ENCODE measurements around the gene FBXO11. TPM values are rescaled to one million over a fixed set of nuclear protein-coding genes. Genes with fewer than 3 reads are reported as not detected.

FBXO11 gene
- total RNA-seq, 2 donors from 2014 or later, result 42.7 to 48.4 TPM

- Mint-ChIP-seq H3K4me1 (ENCODE audit: low read depth in 2 of 2) (peaks cover 49 to 59% of the 10 kb centered on the region in 2 donors), H3K4me3 (no peak overlapping the region), H3K27ac (no peak overlapping the region), H3K9me3 (no peaks in the 10 kb centered on the region), H3K36me3 (no peaks in the 10 kb centered on the region), H3K27me3 (no peaks in the 10 kb centered on the region)
- DNase-seq (ENCODE audit: low spot score) (no peak), ATAC-seq (no peak)
Measured at GRCh38 chr2:47891369-47892337, 14.6 kb downstream of the FBXO11 start.

GRCh38 chr2:47890711-47891368 is 15.5 kb downstream of the FBXO11 start:
- Mint-ChIP-seq H3K36me3 (no peaks in the 10 kb centered on the region), H3K4me3 (no peak overlapping the region), H3K27me3 (no peaks in the 10 kb centered on the region), H3K27ac (no peak overlapping the region), H3K4me1 (ENCODE audit: low read depth in 2 of 2) (peaks cover 42 to 53% of the 10 kb centered on the region in 2 donors), H3K9me3 (no peaks in the 10 kb centered on the region)
- ATAC-seq, result no peak
- DNase-seq (ENCODE audit: low spot score), result no peak

DNA sequence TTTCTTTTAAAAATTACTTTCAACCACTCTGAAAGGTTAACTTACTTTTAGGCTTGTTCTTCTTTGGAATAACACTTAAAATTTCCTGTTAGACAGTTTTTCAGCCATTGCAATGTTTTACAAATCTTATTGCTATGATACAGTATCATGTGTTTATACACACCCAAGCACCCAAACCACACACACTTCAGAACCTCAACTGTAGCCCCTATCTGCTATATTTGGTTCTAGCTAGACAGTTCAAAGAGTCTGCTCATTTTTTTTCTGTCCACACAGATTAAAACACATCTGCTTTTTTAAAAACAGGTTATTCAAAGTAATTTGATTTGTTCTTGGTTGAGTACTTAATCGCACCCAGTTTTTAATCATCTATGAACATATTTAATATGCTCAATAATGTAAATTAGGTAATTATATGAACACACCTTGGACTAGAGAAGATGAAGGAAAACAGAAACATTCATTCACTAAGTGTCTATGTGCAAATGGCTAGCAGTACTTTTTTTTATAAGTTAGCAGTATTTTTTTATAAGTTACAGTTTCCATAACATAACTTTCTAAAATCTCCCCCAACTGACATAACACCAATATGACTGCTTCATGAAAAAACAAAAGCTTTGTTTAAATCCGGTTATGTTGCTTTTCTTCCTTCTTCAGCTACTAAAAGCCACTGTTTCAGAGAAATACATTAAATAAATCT is 17.6 kb downstream of the FBXO11 start:
- Mint-ChIP-seq H3K27ac (peak overlapping the region; percentile 45 to 55), H3K4me3 (peak overlapping the region; percentile 57), H3K9me3 (no peaks in the 10 kb centered on the region), H3K36me3 (no peaks in the 10 kb centered on the region), H3K27me3 (no peaks in the 10 kb centered on the region), H3K4me1 (ENCODE audit: low read depth in 2 of 2) (peaks cover 47 to 48% of the 10 kb centered on the region in 2 donors)
- DNase-seq (ENCODE audit: low spot score), result no peak
- peak; percentile 71 to 80 for ATAC-seq

DNA sequence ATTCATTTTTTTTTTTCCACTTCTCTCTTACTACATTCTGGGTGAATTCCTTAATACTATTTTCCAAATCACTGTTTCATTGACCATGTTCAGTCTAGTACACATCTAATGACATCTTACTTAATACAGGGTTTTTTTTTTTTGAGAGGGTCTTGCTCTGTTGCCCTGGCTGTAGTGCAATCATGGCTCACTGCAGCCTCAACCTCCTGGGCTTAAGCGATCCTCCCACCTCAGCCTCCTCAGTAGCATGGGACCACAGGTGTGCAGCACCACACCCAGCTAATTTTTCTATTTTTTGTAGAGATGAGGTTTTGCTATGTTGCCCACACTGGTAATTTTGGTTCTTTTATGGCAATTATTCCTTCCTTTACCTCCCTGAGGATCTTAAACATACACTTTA is 29.4 kb downstream of the FBXO11 start:
- no peak for DNase-seq (ENCODE audit: low spot score)
- Mint-ChIP-seq H3K9me3 (no peaks in the 10 kb centered on the region), H3K27me3 (no peaks in the 10 kb centered on the region), H3K4me1 (ENCODE audit: low read depth in 2 of 2) (peaks cover 28 to 51% of the 10 kb centered on the region in 2 donors), H3K4me3 (no peak overlapping the region), H3K27ac (no peak overlapping the region), H3K36me3 (no peaks in the 10 kb centered on the region)
- no peak for ATAC-seq

GRCh38 chr2:47872941-47873340 is 33.4 kb downstream of the FBXO11 start:
- Mint-ChIP-seq H3K27ac (peak overlapping the region in 1 of 2 donors; percentile 60), H3K36me3 (no peaks in the 10 kb centered on the region), H3K4me1 (ENCODE audit: low read depth in 2 of 2) (peaks cover 52 to 65% of the 10 kb centered on the region in 2 donors), H3K27me3 (no peaks in the 10 kb centered on the region), H3K4me3 (no peak overlapping the region), H3K9me3 (no peaks in the 10 kb centered on the region)
- DNase-seq (ENCODE audit: low spot score) (no peak), ATAC-seq (no peak)

DNA sequence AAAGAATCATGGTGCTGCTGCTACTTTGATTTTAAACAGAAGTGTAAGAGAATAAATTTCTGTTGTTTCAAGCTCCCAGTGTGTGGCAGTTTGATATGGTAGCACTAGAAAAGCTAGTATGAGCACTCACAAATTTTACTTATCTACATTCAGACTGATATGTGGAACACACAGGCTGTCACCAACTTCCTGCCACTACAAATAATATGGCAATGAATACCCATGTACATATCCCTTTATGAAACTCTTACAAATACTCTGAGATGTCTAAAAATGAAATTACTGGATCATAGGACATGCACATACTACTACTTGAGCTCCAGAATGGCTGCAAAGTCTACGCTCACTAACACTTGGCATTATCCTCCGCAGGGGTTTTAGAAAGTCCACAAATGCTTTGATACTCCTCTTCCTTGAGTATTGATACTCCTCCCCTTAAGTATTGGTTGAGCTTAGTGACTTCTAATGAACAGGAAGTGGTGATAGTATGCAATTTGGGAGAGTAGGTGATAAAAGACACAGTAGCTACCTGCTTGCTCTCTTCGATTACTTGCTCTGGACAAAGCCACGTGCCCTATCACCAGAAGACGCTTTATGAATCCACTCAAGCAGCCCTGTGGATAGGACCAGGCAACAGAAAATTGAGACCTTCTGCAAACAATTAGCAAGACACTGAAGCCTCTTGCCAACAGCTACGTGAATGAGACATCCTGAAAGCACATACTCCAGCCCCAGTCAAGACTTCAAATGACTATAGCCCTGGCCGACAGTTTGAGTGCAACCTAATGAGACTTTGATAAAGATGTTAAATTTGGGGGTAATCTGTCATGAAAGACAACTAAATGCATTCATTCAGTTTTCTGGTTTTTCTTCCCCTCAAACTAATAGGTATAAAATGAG is 35.4 kb downstream of the FBXO11 start:
- Mint-ChIP-seq H3K36me3 (no peaks in the 10 kb centered on the region), H3K4me3 (no peak overlapping the region), H3K27ac (peak overlapping the region in 1 of 2 donors; percentile 31), H3K9me3 (no peaks in the 10 kb centered on the region), H3K27me3 (no peaks in the 10 kb centered on the region), H3K4me1 (ENCODE audit: low read depth in 2 of 2) (peaks cover 53 to 63% of the 10 kb centered on the region in 2 donors)
- ATAC-seq, result peak in 1 of 2 donors; percentile 54
- no peak for DNase-seq (ENCODE audit: low spot score)

DNA sequence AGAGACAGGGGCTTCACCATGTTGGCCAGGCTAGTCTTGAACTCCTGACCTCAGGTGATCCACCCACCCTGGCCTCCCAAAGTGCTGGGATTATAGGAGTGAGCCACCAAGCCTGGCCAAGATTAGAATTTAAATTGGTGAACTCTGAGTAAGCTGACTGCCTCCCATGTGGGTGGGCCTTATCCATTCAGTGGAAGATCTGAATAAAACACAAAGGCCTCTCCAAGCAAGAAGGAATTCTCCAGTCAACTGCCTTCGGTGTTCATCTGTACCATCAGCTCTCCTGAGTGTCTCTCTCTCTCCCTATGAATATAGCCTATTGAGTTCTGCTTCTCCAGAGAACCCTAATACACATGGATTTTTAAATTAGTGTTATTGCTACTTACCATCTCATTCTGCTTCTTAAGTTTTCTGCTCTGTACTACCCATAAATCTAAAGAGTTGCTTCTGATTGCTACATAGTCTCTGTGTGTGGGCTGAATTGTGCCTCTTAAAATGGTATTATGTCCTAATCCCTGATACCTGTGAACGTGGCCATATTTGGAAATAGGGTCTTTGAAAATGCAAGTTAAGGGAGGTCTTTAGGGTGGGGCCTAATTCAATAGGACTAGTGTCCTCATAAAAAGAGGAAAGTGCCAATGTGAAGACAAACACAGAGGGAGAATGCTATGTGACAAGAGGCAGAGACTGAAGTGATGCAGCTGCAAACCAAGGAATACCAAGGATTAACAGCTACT is 36.3 kb downstream of the FBXO11 start:
- peaks cover 59 to 67% of the 10 kb centered on the region in 2 donors for H3K4me1 Mint-ChIP-seq (ENCODE audit: low read depth in 2 of 2)
- no peaks in the 10 kb centered on the region for H3K36me3 Mint-ChIP-seq
- ATAC-seq, result no peak
- no peak for DNase-seq (ENCODE audit: low spot score)
- H3K4me3 Mint-ChIP-seq, result no peak overlapping the region
- no peaks in the 10 kb centered on the region for H3K27me3 Mint-ChIP-seq
- H3K27ac Mint-ChIP-seq, result peak overlapping the region in 1 of 2 donors; percentile 1
- no peaks in the 10 kb centered on the region for H3K9me3 Mint-ChIP-seq

DNA sequence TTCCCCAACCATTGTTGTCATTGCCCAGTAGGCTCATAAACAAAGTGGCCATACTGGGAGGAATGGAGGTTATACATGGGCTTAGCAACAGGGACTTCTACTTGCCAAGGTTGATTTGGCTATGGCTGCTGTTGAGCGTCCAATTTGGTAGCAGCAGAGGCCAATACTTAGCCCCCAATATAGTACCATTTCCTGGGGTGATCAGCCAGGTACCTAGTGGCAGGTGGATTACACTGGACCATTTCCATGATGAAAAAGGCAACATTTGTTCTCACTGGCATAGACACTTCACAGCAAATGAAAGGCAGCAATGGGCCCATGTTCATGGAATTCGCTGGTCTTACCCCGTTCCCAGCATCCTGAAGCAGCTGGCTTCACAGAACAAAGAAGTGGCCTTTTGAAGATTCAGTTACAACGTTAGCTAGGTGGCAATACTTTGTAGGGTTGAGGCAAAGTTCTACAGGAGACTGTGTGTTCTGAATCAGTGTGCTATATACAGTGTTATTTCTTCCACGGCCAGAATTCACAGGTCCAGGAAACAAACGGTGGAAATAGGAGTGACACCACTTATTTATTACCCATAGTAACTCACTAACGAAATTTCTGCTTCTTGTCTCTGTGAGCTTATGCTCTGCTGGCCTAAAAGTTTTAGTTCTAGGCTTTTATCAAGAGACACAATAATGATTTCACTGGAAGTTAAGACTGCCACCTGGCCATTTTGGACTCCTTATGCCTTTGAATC is 37.5 kb downstream of the FBXO11 start:
- H3K4me3 Mint-ChIP-seq, result no peak overlapping the region
- H3K27ac Mint-ChIP-seq, result peak overlapping the region; percentile 1 to 43
- no peaks in the 10 kb centered on the region for H3K9me3 Mint-ChIP-seq
- peaks cover 60 to 69% of the 10 kb centered on the region in 2 donors for H3K4me1 Mint-ChIP-seq (ENCODE audit: low read depth in 2 of 2)
- no peak for DNase-seq (ENCODE audit: low spot score)
- ATAC-seq, result no peak
- H3K36me3 Mint-ChIP-seq, result no peaks in the 10 kb centered on the region
- no peaks in the 10 kb centered on the region for H3K27me3 Mint-ChIP-seq

DNA sequence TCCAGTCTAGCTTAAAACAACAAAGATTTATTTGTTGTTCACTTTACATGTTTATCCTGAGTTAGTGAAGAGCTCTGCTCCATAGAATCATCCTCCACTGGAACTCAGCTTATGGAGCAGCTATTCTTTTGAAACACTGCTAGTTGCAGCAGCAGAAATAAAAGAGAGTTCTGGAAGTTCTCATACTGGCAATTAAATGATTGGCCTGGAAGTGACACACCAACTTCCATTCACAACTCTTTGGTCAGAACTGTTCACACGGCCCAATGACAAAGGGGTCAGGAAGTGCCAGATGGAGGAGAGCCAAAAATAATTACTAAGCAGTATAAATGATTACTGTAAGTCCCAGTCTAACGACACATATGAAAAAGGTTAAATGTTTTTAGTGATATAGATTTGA is 39.1 kb downstream of the FBXO11 start:
- Mint-ChIP-seq H3K4me1 (ENCODE audit: low read depth in 2 of 2) (peaks cover 55 to 61% of the 10 kb centered on the region in 2 donors), H3K9me3 (no peaks in the 10 kb centered on the region), H3K27me3 (no peaks in the 10 kb centered on the region), H3K27ac (peak overlapping the region; percentile 43 to 62), H3K4me3 (no peak overlapping the region), H3K36me3 (no peaks in the 10 kb centered on the region)
- peak in 1 of 2 donors; percentile 48 for ATAC-seq
- DNase-seq (ENCODE audit: low spot score), result no peak

DNA sequence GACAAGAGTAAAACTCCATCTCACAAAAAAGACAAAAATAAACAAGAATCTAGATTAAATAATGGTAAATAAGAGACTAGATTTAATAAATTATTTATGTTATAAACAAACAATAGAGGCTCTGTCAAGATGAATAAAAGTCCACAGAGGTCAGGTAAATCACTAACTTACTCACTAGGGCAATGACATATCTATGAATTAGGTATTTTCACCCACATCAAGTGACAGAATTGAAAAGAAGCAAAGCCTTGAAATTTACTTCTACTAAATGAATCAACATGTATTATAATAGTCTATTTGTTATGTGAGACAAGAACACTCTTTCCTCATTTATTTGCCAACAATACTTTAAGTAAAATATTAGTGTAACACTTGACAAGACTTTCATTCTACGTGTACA is 41.7 kb downstream of the FBXO11 start:
- Mint-ChIP-seq H3K27ac (peak overlapping the region in 1 of 2 donors; percentile 47), H3K4me1 (ENCODE audit: low read depth in 2 of 2) (peaks cover 37 to 38% of the 10 kb centered on the region in 2 donors), H3K36me3 (no peaks in the 10 kb centered on the region), H3K9me3 (no peaks in the 10 kb centered on the region), H3K4me3 (no peak overlapping the region), H3K27me3 (no peaks in the 10 kb centered on the region)
- ATAC-seq (no peak), DNase-seq (ENCODE audit: low spot score) (no peak)

- peaks cover 24 to 25% of the 10 kb centered on the region in 2 donors for H3K4me1 Mint-ChIP-seq (ENCODE audit: low read depth in 2 of 2)
- no peaks in the 10 kb centered on the region for H3K27me3 Mint-ChIP-seq
- H3K9me3 Mint-ChIP-seq, result no peaks in the 10 kb centered on the region
- no peaks in the 10 kb centered on the region for H3K36me3 Mint-ChIP-seq
- peak overlapping the region; percentile 35 to 79 for H3K27ac Mint-ChIP-seq
- ATAC-seq (peak in 1 of 2 donors; percentile 56), DNase-seq (ENCODE audit: low spot score) (no peak)
- no peak overlapping the region for H3K4me3 Mint-ChIP-seq
Measured at GRCh38 chr2:47862949-47863348, 43.3 kb downstream of the FBXO11 start.

Data from natural killer cell treated with Interleukin-12 subunit alpha and Interleukin-12 subunit beta and Interleukin-15 and Interleukin-18, amount 100 ng/mL, for 72 hours (primary cell).